Fibroblast of villous mesenchyme (primary cell): Measurements from ENCODE around the gene EIF3B. TPM values are rescaled to one million over a fixed set of nuclear protein-coding genes. Genes with fewer than 3 reads are reported as not detected.

ENCODE experiments used
- DNase-seq: peaks from one replicate; pipeline ENCODE4 v3.0.0-alpha.2; 2010; ENCODE audit warnings: low read depth
- H3K4me3 ChIP-seq: 2 replicates; pipeline ENCODE4 v1.5.1; 2011; ENCODE audit warnings: low read depth, mild to moderate bottlenecking, low read length
- total RNA-seq: library from RNA; depleted of rRNA; stranded (reverse); fragments of >200 nt; gene quantifications from 2 replicates; pipeline ENCODE4 v1.2.3, GENCODE V29; 2012
- TF ChIP-seq, protein P1 (sequence below): IDR thresholded peaks from 2 replicates; pipeline ENCODE4 v1.5.1; 2012; ENCODE audit warnings: low read depth, mild to moderate bottlenecking, low read length; ENCODE audit not compliant: insufficient read depth

The EIF3B gene
- total RNA-seq, 1 donor, result 210 TPM

DNA sequence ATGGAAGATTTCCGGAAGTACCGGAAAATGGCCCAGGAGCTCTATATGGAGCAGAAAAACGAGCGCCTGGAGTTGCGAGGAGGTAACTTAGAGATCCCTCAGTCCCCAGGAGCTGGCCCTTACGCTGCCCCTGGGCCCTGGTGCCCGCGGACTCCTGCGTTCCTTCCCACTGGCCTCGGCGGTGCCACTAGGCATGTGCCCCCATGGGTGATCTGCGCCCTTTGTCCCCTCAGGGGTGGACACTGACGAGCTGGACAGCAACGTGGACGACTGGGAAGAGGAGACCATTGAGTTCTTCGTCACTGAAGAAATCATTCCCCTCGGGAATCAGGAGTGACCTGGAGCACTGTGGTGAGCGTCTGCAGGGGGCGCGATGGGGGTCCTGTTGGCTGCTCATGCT, 24.5 kb downstream of the EIF3B start:
- TF ChIP-seq, protein P1, sequence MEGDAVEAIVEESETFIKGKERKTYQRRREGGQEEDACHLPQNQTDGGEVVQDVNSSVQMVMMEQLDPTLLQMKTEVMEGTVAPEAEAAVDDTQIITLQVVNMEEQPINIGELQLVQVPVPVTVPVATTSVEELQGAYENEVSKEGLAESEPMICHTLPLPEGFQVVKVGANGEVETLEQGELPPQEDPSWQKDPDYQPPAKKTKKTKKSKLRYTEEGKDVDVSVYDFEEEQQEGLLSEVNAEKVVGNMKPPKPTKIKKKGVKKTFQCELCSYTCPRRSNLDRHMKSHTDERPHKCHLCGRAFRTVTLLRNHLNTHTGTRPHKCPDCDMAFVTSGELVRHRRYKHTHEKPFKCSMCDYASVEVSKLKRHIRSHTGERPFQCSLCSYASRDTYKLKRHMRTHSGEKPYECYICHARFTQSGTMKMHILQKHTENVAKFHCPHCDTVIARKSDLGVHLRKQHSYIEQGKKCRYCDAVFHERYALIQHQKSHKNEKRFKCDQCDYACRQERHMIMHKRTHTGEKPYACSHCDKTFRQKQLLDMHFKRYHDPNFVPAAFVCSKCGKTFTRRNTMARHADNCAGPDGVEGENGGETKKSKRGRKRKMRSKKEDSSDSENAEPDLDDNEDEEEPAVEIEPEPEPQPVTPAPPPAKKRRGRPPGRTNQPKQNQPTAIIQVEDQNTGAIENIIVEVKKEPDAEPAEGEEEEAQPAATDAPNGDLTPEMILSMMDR, result no peak
- H3K4me3 ChIP-seq, result no peak overlapping the region

DNA sequence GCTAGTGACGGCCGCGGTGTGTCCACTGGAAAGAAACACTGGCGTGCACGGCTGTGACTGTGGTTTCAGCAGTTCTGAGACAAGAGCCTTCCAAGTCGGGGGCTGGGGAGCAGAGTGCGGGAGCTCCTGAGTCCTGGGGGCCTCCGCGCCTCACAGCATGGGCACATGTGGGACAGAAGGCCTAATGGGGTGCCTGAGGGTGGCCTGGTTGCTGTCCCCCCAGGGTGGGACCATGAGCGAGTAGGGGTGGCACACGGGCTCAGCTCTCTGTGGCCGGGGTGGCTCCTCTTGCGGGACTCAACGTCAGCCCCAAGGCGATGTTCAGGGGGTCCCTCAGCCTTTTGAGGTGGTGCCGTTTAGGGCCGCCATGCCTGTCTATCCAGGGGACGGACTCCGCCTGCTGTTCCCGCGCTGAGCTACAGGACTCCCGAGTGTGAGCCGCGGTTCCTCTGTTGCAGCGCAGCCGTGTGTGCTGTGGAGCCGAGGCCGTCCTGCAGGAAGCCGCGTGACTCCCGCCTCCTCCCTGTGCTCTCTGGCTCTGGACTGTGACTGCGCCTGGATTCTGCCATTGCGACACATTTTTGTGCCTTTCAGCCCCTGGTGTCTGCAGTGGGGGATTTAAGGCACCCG, 25.3 kb downstream of the EIF3B start:
- DNase-seq, result no peak
- TF ChIP-seq, protein P1, result no peak
- no peak overlapping the region for H3K4me3 ChIP-seq

More for the DNA sequence above, 24.5 kb downstream of the EIF3B start:
- DNase-seq, result no peak

DNA sequence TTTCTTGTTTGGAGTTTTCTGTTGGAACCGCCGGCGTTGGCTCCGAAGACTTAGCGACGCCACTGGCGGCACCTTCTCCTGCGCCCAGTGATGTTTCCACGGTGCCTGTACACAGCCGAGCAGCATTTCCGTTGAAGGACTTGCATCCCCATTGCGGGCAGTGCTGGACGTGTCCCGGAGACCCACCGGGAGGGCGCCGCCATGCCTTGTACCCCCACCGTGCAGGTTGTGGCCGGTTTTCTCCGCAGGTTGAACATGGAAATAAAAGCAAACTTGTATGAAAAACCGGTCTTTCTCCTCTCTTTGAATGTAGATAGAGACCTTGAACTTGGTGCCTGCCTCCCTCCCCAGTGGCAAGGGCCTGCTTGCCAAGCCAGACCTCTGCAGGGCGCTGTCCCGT, 25.8 kb downstream of the EIF3B start:
- TF ChIP-seq, protein P1, result no peak
- no peak for DNase-seq
- H3K4me3 ChIP-seq, result no peak overlapping the region

DNA sequence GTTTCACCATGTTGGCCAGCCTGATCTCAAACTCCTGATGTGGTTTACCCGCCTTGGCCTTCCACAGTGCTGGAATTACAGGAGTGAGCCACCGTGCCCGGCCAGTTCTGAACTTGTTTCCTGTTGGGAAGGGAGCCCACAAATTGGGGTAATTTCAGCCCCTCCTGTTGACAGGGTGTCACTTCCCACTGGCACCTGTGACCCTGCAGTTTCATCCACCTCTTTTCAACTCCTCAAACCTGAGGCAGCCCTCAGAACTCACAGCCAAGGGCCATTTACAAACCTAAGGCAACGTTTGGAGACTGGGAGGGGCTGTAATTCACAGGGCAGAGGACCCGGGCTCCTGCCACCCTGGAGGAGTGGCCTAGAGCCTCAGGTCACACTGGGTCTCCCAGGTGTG, 26.6 kb downstream of the EIF3B start:
- TF ChIP-seq, protein P1, result no peak
- H3K4me3 ChIP-seq, result no peak overlapping the region
- DNase-seq, result no peak

DNA sequence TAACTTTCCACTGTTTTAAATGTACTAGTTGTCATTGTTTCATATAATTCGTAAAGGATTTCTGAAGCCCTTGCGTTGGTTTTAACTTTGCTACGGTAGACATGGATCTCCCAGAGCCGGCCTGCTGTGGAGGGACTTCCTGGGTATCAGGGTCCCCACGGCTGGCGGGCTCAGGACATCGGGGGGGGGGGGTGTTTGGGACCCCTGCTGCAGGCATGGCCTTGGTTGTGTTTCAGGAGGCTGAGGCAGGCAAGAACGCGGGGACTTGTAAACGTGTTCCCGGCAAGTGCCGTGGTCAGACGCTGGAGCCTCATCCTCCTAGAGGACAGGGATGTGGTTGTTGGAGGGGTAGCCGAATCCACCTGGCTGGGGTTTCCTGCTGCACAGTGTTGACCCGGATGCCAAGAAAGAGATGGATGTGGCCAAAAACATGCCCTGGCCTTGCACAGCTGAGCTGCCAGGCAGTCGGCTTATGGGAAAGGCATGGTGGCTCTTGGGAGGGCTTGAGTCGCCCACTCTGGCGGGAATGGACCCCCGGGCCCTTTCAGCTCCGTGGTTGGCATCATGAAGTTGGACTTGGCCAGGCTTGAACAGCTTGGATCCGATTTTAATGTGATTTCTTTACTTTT, 27.4 kb downstream of the EIF3B start:
- TF ChIP-seq, protein P1, result no peak
- no peak for DNase-seq
- no peak overlapping the region for H3K4me3 ChIP-seq

DNA sequence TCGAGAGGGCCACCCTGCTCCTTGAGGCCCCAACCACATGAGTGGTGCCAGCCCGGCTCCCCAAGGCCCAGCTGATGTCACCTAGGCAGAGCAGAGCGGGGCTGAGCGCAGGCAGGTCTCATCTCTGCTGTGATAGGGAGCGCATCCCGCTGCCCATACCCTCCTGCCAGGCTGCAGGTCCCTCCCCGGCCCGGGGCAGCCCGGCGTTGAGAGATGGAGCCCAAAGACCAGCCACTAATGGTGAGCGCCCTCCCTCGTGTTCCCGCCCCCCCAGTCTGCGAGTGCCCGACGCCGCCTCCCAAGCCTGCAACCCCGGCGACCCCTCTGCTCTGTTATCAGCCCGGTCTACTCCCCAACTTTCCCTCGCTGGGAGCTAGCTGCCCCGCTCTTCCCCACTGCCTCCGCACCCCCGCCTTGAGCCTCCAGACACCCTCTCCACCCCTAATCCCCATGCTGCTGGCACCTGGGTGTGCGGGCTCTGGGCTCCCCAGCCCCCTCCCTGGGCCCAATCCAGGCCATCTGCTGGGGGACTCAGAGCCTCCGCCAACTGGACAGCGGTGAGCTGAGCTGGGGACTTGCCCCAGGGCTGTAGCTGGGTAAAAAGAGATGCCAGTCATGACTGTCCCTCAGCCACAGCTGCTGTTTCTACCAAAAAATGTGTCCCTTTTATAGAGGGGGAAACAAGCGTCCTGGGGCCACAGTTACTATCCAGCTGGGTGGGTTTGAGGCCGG, 29.1 kb downstream of the EIF3B start:
- TF ChIP-seq, protein P1, result no peak
- no peak overlapping the region for H3K4me3 ChIP-seq
- no peak for DNase-seq
